ENCODE results near the gene HAUS1. TPM values are rescaled to one million over a fixed set of nuclear protein-coding genes. Genes with fewer than 3 reads are reported as not detected.

Gene HAUS1
- total RNA-seq, 1 donor from 2014 or later: 23.5 TPM

DNA sequence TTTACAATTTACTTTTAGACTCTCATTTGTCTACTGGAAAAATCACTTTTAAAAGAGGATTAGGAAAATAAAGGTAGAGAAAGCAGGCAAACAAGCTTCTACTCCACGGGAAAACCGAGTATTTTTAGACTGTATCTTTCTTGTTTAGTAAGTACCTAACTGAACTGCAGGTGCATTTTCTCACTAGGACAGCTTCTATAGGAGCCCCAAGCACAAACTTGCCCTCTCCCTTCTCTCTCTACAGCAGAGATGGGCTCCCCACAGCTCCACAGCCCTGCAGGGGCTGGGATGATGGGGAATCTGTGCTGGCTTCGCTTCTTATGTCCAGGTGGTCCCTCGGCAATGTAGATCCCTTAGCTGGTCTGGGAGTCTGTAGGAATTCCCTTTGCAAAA, 48.4 kb upstream of the HAUS1 start:
- Histone ChIP-seq H3K4me3 (ENCODE audit: insufficient read depth, low read depth, low read length) (no peak overlapping the region), H2AFZ (ENCODE audit: low read depth, low read length) (no peak overlapping the region), H4K20me1 (ENCODE audit: insufficient read depth, low read length) (peaks cover 6% of the 10 kb centered on the region), H3K36me3 (ENCODE audit: insufficient read depth, low read length) (no peaks in the 10 kb centered on the region), H3K79me2 (ENCODE audit: insufficient read depth, low read length) (no peaks in the 10 kb centered on the region), H3K9ac (ENCODE audit: low read length) (no peak overlapping the region), H3K4me1 (ENCODE audit: insufficient read depth, low read length) (peaks cover 6% of the 10 kb centered on the region), H3K4me2 (ENCODE audit: low read length) (no peak overlapping the region), H3K9me3 (ENCODE audit: insufficient read depth, low read depth, low read length) (no peaks in the 10 kb centered on the region), H3K27ac (ENCODE audit: low read depth, low read length) (no peak overlapping the region), H3K27me3 (ENCODE audit: insufficient read depth, low read length) (no peaks in the 10 kb centered on the region)
- Mint-ChIP-seq H3K27me3 (ENCODE audit: low read depth, unreplicated experiment) (peaks cover 3% of the 10 kb centered on the region), H3K9me3 (ENCODE audit: unreplicated experiment) (no peaks in the 10 kb centered on the region), H3K4me3 (ENCODE audit: unreplicated experiment) (no peak overlapping the region), H3K27ac (ENCODE audit: unreplicated experiment) (no peak overlapping the region), H3K36me3 (ENCODE audit: low read depth, unreplicated experiment) (peaks cover 1% of the 10 kb centered on the region), H3K4me1 (ENCODE audit: low read depth, unreplicated experiment) (peaks cover 12% of the 10 kb centered on the region)
- DNase-seq (ENCODE audit: low read depth): no peak
- no peak for TF ChIP-seq EZH2 (IDR thresholded peaks at IDR 0.05; ENCODE audit: insufficient read depth, low read length)
- TF ChIP-seq, protein P1, sequence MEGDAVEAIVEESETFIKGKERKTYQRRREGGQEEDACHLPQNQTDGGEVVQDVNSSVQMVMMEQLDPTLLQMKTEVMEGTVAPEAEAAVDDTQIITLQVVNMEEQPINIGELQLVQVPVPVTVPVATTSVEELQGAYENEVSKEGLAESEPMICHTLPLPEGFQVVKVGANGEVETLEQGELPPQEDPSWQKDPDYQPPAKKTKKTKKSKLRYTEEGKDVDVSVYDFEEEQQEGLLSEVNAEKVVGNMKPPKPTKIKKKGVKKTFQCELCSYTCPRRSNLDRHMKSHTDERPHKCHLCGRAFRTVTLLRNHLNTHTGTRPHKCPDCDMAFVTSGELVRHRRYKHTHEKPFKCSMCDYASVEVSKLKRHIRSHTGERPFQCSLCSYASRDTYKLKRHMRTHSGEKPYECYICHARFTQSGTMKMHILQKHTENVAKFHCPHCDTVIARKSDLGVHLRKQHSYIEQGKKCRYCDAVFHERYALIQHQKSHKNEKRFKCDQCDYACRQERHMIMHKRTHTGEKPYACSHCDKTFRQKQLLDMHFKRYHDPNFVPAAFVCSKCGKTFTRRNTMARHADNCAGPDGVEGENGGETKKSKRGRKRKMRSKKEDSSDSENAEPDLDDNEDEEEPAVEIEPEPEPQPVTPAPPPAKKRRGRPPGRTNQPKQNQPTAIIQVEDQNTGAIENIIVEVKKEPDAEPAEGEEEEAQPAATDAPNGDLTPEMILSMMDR (IDR thresholded peaks at IDR 0.05; ENCODE audit: insufficient read depth, low read depth, low read length): no peak
- no peak for FAIRE-seq

DNA sequence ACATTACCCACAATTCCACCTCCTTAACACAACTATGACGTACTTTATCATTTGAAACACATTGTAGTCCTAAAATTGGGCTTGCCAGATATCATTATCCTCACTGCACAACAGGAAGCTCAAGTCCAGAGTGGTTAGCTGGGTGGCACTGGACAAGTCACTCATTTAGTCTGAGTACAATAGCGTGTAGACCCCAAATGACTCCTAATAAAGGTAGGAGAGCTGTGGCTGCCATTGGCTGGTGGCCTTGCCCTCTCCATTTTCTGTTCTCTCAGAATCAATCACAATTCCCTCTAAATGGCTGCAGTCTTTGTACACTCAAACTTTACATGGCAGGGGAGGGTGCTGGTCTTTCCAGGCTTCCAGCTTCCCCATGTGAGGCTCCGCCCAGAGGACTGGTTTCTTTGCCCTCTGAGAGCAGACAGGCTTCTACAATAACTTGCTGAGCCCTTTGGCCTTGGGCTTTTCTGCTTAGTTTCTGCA, 43.8 kb upstream of the HAUS1 start:
- no peaks in the 10 kb centered on the region for H3K9me3 ChIP-seq (ENCODE audit: insufficient read depth, low read depth, low read length)
- Mint-ChIP-seq H3K36me3 (ENCODE audit: low read depth, unreplicated experiment) (peaks cover 2% of the 10 kb centered on the region), H3K27ac (ENCODE audit: unreplicated experiment) (no peak overlapping the region), H3K4me3 (ENCODE audit: unreplicated experiment) (no peak overlapping the region), H3K9me3 (ENCODE audit: unreplicated experiment) (no peaks in the 10 kb centered on the region), H3K27me3 (ENCODE audit: low read depth, unreplicated experiment) (peaks cover 3% of the 10 kb centered on the region), H3K4me1 (ENCODE audit: low read depth, unreplicated experiment) (peaks cover 2% of the 10 kb centered on the region)
- H3K36me3 ChIP-seq (ENCODE audit: insufficient read depth, low read length): no peaks in the 10 kb centered on the region
- H4K20me1 ChIP-seq (ENCODE audit: insufficient read depth, low read length): peaks cover under 1% of the 10 kb centered on the region
- FAIRE-seq (no peak), DNase-seq (ENCODE audit: low read depth) (no peak)
- H3K27me3 ChIP-seq (ENCODE audit: insufficient read depth, low read length): no peaks in the 10 kb centered on the region
- TF ChIP-seq EZH2 (IDR thresholded peaks at IDR 0.05; ENCODE audit: insufficient read depth, low read length): no peak
- TF ChIP-seq, protein P1 (IDR thresholded peaks at IDR 0.05; ENCODE audit: insufficient read depth, low read depth, low read length): no peak
- H3K27ac ChIP-seq (ENCODE audit: low read depth, low read length): no peak overlapping the region
- no peak overlapping the region for H2AFZ ChIP-seq (ENCODE audit: low read depth, low read length)
- no peak overlapping the region for H3K4me2 ChIP-seq (ENCODE audit: low read length)
- no peak overlapping the region for H3K4me3 ChIP-seq (ENCODE audit: insufficient read depth, low read depth, low read length)
- no peak overlapping the region for H3K9ac ChIP-seq (ENCODE audit: low read length)
- H3K4me1 ChIP-seq (ENCODE audit: insufficient read depth, low read length): no peaks in the 10 kb centered on the region
- H3K79me2 ChIP-seq (ENCODE audit: insufficient read depth, low read length): no peaks in the 10 kb centered on the region

DNA sequence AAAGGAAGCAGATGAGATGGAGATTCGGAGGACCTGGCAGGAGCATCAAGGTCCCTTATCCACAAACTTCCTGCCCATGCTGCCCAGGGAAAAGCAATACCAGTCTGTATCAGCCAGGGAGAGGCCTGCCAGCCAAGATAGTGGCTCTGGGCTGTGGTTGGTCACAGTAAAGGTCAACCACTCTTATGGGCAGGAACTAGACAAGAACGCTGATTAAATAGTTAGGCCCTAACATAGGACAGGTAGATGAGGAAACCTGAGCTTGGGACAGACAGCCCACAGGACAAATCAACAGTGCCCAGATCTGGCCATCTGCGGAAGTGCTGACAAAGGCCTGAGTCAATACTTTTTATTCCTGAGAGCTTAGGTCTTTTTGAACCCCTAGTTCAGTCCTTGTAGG, 42.8 kb upstream of the HAUS1 start:
- Mint-ChIP-seq H3K27me3 (ENCODE audit: low read depth, unreplicated experiment) (no peaks in the 10 kb centered on the region), H3K36me3 (ENCODE audit: low read depth, unreplicated experiment) (peaks cover 2% of the 10 kb centered on the region), H3K27ac (ENCODE audit: unreplicated experiment) (no peak overlapping the region), H3K9me3 (ENCODE audit: unreplicated experiment) (no peaks in the 10 kb centered on the region), H3K4me3 (ENCODE audit: unreplicated experiment) (no peak overlapping the region), H3K4me1 (ENCODE audit: low read depth, unreplicated experiment) (peaks cover 2% of the 10 kb centered on the region)
- no peaks in the 10 kb centered on the region for H3K9me3 ChIP-seq (ENCODE audit: insufficient read depth, low read depth, low read length)
- no peak overlapping the region for H3K4me2 ChIP-seq (ENCODE audit: low read length)
- TF ChIP-seq, protein P1 (IDR thresholded peaks at IDR 0.05; ENCODE audit: insufficient read depth, low read depth, low read length): no peak
- no peak for TF ChIP-seq EZH2 (IDR thresholded peaks at IDR 0.05; ENCODE audit: insufficient read depth, low read length)
- no peak overlapping the region for H2AFZ ChIP-seq (ENCODE audit: low read depth, low read length)
- no peak overlapping the region for H3K9ac ChIP-seq (ENCODE audit: low read length)
- no peaks in the 10 kb centered on the region for H3K79me2 ChIP-seq (ENCODE audit: insufficient read depth, low read length)
- no peaks in the 10 kb centered on the region for H4K20me1 ChIP-seq (ENCODE audit: insufficient read depth, low read length)
- DNase-seq (ENCODE audit: low read depth): no peak
- H3K27ac ChIP-seq (ENCODE audit: low read depth, low read length): no peak overlapping the region
- no peaks in the 10 kb centered on the region for H3K36me3 ChIP-seq (ENCODE audit: insufficient read depth, low read length)
- no peak for FAIRE-seq
- no peaks in the 10 kb centered on the region for H3K27me3 ChIP-seq (ENCODE audit: insufficient read depth, low read length)
- H3K4me3 ChIP-seq (ENCODE audit: insufficient read depth, low read depth, low read length): no peak overlapping the region
- no peaks in the 10 kb centered on the region for H3K4me1 ChIP-seq (ENCODE audit: insufficient read depth, low read length)
